Measurements from ENCODE around the gene ZNF618.
"Not testable (repeated sequence)": the region's sequence is repeated elsewhere in the genome, so short reads cannot be mapped to it uniquely, and the experiment has no call there.

The ZNF618 gene

GRCh38 chr9:114029311-114030170, 153.4 kb downstream of the ZNF618 start:
- no peak for DNase-seq

GRCh38 chr9:114030364-114030763, 154.3 kb downstream of the ZNF618 start:
- DNase-seq: no peak

GRCh38 chr9:114031037-114031630, 155.0 kb downstream of the ZNF618 start:
- DNase-seq: no peak

GRCh38 chr9:114031948-114032840, 156.1 kb downstream of the ZNF618 start:
- no peak for DNase-seq

- DNase-seq: no peak
Measured at GRCh38 chr9:114033397-114034103, 157.4 kb downstream of the ZNF618 start.

- DNase-seq: no peak
Measured at GRCh38 chr9:114034196-114034595, 158.1 kb downstream of the ZNF618 start.

GRCh38 chr9:114034661-114035062, 158.6 kb downstream of the ZNF618 start:
- no peak for DNase-seq

GRCh38 chr9:114035221-114035844, 159.2 kb downstream of the ZNF618 start:
- DNase-seq: no peak

GRCh38 chr9:114035845-114036801, 160.0 kb downstream of the ZNF618 start:
- DNase-seq: no peak

GRCh38 chr9:114037249-114037648, 161.1 kb downstream of the ZNF618 start:
- no peak for DNase-seq

- no peak for DNase-seq
Measured at GRCh38 chr9:114037961-114038723, 162.0 kb downstream of the ZNF618 start.

GRCh38 chr9:114038724-114039313, 162.7 kb downstream of the ZNF618 start:
- DNase-seq: no peak

GRCh38 chr9:114039484-114039883, 163.4 kb downstream of the ZNF618 start:
- no peak for DNase-seq

GRCh38 chr9:114043660-114044059, 167.6 kb downstream of the ZNF618 start:
- not testable (repeated sequence) for DNase-seq

GRCh38 chr9:114046237-114046755, 170.2 kb downstream of the ZNF618 start:
- DNase-seq: no peak

GRCh38 chr9:114046875-114047274, 170.8 kb downstream of the ZNF618 start:
- no peak for DNase-seq

- no peak for DNase-seq
Measured at GRCh38 chr9:114047717-114048116, 171.6 kb downstream of the ZNF618 start.

GRCh38 chr9:114048533-114049415, 172.7 kb downstream of the ZNF618 start:
- DNase-seq: no peak

Measured in CD4-positive, alpha-beta T cell treated with Interleukin-6 for 4 hours (primary cell).